Testis (tissue), 3 donors: Measurements from ENCODE around the gene GSK3A. TPM values are rescaled to one million over a fixed set of nuclear protein-coding genes. Genes with fewer than 3 reads are reported as not detected.

Experiments
- DNase-seq: peaks from one replicate; pipeline ENCODE4 v3.0.0-alpha.2; 2019
- H3K27ac ChIP-seq, 2 donors: fragments of 200-600 bp; sonication (generic); one replicate each; pipeline ENCODE4 v1.5.1; 2019
- H3K27me3 ChIP-seq: fragments of 200-600 bp; sonication (generic); one replicate; pipeline ENCODE4 v1.5.1; 2019
- H3K36me3 ChIP-seq: fragments of 200-600 bp; sonication (generic); one replicate; pipeline ENCODE4 v1.5.1; 2017; ENCODE audit warnings: low read depth; ENCODE audit errors: missing control alignments
- H3K4me1 ChIP-seq: fragments of 200-600 bp; sonication (generic); one replicate; pipeline ENCODE4 v1.5.1; 2019
- H3K4me3 ChIP-seq, 2 donors: fragments of 200-600 bp; sonication (generic); one replicate each; pipeline ENCODE4 v1.5.1; 2017 to 2019
- H3K9me3 ChIP-seq: fragments of 200-600 bp; sonication (generic); one replicate; pipeline ENCODE4 v1.5.1; 2017
- CTCF ChIP-seq, 3 experiments: fragments of 450-650 bp in 2 of 3; fragments of 200-600 bp in 1 of 3; sonication (generic) in 1 of 3; IDR thresholded peaks; one replicate each; pipeline ENCODE4 v1.5.1; 2016 to 2019; ENCODE audit warnings: antibody characterized with exemption in 3 of 3, mild to moderate bottlenecking in 2 of 3, moderate library complexity in 1 of 3
- POLR2A ChIP-seq: fragments of 450-650 bp; IDR thresholded peaks from one replicate; pipeline ENCODE4 v1.6.1; 2017; ENCODE audit warnings: antibody characterized with exemption, mild to moderate bottlenecking, moderate library complexity
- WGBS, 2 donors: methylation state at CpG; one replicate each; pipeline ENCODE4 v1.1.5; 2018; 5-methylcytosine and 5-hydroxymethylcytosine counted together
- intact Hi-C: fragments of 100-400 bp; cut with DNase I; formaldehyde crosslinking; loops from one replicate; pipeline ENCODE4 v1.15.1; 2023; ENCODE audit warnings: low total_unique reads
- polyA plus RNA-seq: library from polyadenylated mRNA; stranded (reverse); fragments of 350-450 nt; fragmentation: Illumina TruSeq; extraction: RNeasy Lipid Tissue Mini Kit (QIAGEN cat#74804); gene quantifications from one replicate; pipeline ENCODE4 v1.2.3, GENCODE V29; 2014; ENCODE audit warnings: low read depth, low replicate concordance; ENCODE audit not compliant: insufficient read depth
- total RNA-seq, 2 donors: library from RNA; depleted of rRNA; stranded (reverse); fragments of >200 nt; gene quantifications; one replicate each; pipeline ENCODE4 v1.2.3, GENCODE V29; 2016

The GSK3A gene
- total and polyA plus RNA-seq, 3 donors from 2014 or later: 54.3 to 98.1 (median 64.3) TPM

- TF ChIP-seq CTCF (IDR thresholded peaks at IDR 0.05) (no peak), POLR2A (no peak)
- Histone ChIP-seq H3K27ac (no peak overlapping the region), H3K4me1 (no peaks in the 10 kb centered on the region), H3K27me3 (no peaks in the 10 kb centered on the region), H3K36me3 (no peaks in the 10 kb centered on the region), H3K9me3 (no peaks in the 10 kb centered on the region), H3K4me3 (no peak overlapping the region)
- no peak for DNase-seq
- 79 to 84% methylated on average over 3 of the region's 3 CpGs for WGBS, 2 donors
- intact Hi-C loops: no loop called here
These were observed 48.7 kb downstream of the GSK3A start for GRCh38 chr19:42193706-42194105.

GRCh38 chr19:42193294-42193693 is 49.1 kb downstream of the GSK3A start:
- Histone ChIP-seq H3K9me3 (no peaks in the 10 kb centered on the region), H3K4me1 (no peaks in the 10 kb centered on the region), H3K27me3 (no peaks in the 10 kb centered on the region), H3K27ac (no peak overlapping the region), H3K4me3 (no peak overlapping the region), H3K36me3 (no peaks in the 10 kb centered on the region)
- no peak for DNase-seq
- WGBS, 2 donors: 81 to 84% methylated on average over 1 of the region's 1 CpG
- intact Hi-C loops: no loop called here
- TF ChIP-seq CTCF (IDR thresholded peaks at IDR 0.05) (no peak), POLR2A (no peak)

GRCh38 chr19:42191855-42192254 is 50.5 kb downstream of the GSK3A start:
- Histone ChIP-seq H3K4me3 (no peak overlapping the region), H3K27me3 (no peaks in the 10 kb centered on the region), H3K9me3 (no peaks in the 10 kb centered on the region), H3K4me1 (no peaks in the 10 kb centered on the region), H3K27ac (no peak overlapping the region), H3K36me3 (no peaks in the 10 kb centered on the region)
- TF ChIP-seq POLR2A (no peak), CTCF (IDR thresholded peaks at IDR 0.05) (no peak)
- intact Hi-C loops: no loop called here
- 78 to 82% methylated on average over 3 of the region's 3 CpGs for WGBS, 2 donors
- no peak for DNase-seq

GRCh38 chr19:42191330-42191729 is 51.1 kb downstream of the GSK3A start:
- intact Hi-C loops: no loop called here
- H3K4me3 ChIP-seq: no peak overlapping the region

More at GRCh38 chr19:42191330-42191729, 51.1 kb downstream of the GSK3A start:
- Histone ChIP-seq H3K36me3 (no peaks in the 10 kb centered on the region), H3K4me1 (no peaks in the 10 kb centered on the region), H3K27ac (no peak overlapping the region), H3K27me3 (no peaks in the 10 kb centered on the region), H3K9me3 (no peaks in the 10 kb centered on the region)
- DNase-seq: no peak
- WGBS, 2 donors: 88 to 92% methylated on average over 1 of the region's 1 CpG
- no peak for TF ChIP-seq POLR2A
- TF ChIP-seq CTCF (IDR thresholded peaks at IDR 0.05): no peak
